ENCODE results near the gene LAMTOR3.

Gene LAMTOR3

GRCh38 chr4:99846891-99847290 is 47.3 kb downstream of the LAMTOR3 start:
- DNase-seq (ENCODE audit: low read depth, low spot score), result no peak
- Histone ChIP-seq H3K36me3 (ENCODE audit: insufficient read depth, low read length) (no peaks in the 10 kb centered on the region), H3K27ac (no peak overlapping the region), H3K9ac (ENCODE audit: insufficient read length) (no peak overlapping the region), H3K4me3 (no peak overlapping the region), H3K9me3 (ENCODE audit: low read depth, low read length) (no peaks in the 10 kb centered on the region)
- TF ChIP-seq EZH2 (IDR thresholded peaks at IDR 0.05) (no peak), POLR2AphosphoS5 (IDR thresholded peaks at IDR 0.05; ENCODE audit: borderline replicate concordance, low read depth, low read length) (no peak), FOXP2 (optimal IDR thresholded peaks at IDR 0.05; ENCODE audit: control extremely low read depth, extremely low read length, insufficient read depth) (no peak)

GRCh38 chr4:99845708-99846469 is 48.3 kb downstream of the LAMTOR3 start:
- H3K9me3 ChIP-seq (ENCODE audit: low read depth, low read length), result no peaks in the 10 kb centered on the region
- TF ChIP-seq POLR2AphosphoS5 (IDR thresholded peaks at IDR 0.05; ENCODE audit: borderline replicate concordance, low read depth, low read length) (no peak), EZH2 (IDR thresholded peaks at IDR 0.05) (no peak), FOXP2 (optimal IDR thresholded peaks at IDR 0.05; ENCODE audit: control extremely low read depth, extremely low read length, insufficient read depth) (no peak)
- H3K4me3 ChIP-seq, result no peak overlapping the region
- no peak overlapping the region for H3K9ac ChIP-seq (ENCODE audit: insufficient read length)
- no peak for DNase-seq (ENCODE audit: low read depth, low spot score)
- H3K27ac ChIP-seq, result no peak overlapping the region
- H3K36me3 ChIP-seq (ENCODE audit: insufficient read depth, low read length), result no peaks in the 10 kb centered on the region

DNA sequence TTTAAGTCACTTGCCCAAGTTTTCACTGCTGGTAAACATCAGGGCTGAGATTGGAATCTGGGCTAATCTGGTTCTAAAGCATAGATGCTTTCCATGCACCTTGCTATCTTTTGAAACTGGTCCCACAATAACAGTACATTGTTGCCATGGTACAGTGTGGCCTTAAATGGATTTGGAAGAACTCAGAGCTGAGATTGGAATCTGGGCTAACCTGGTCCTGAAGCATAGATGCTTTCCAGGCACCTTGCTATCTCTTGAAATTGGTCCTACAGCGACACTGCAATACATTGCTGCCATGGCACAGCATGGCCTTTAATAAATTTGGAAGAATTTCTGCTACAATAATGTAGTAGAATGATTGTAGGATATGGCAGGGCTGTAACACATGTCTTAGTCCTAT is 49.0 kb downstream of the LAMTOR3 start:
- no peak for TF ChIP-seq EZH2 (IDR thresholded peaks at IDR 0.05)
- no peak for TF ChIP-seq FOXP2 (optimal IDR thresholded peaks at IDR 0.05; ENCODE audit: control extremely low read depth, extremely low read length, insufficient read depth)
- H3K4me3 ChIP-seq, result no peak overlapping the region
- no peak for DNase-seq (ENCODE audit: low read depth, low spot score)
- no peaks in the 10 kb centered on the region for H3K36me3 ChIP-seq (ENCODE audit: insufficient read depth, low read length)
- no peak overlapping the region for H3K27ac ChIP-seq
- H3K9ac ChIP-seq (ENCODE audit: insufficient read length), result no peak overlapping the region
- no peaks in the 10 kb centered on the region for H3K9me3 ChIP-seq (ENCODE audit: low read depth, low read length)

DNA sequence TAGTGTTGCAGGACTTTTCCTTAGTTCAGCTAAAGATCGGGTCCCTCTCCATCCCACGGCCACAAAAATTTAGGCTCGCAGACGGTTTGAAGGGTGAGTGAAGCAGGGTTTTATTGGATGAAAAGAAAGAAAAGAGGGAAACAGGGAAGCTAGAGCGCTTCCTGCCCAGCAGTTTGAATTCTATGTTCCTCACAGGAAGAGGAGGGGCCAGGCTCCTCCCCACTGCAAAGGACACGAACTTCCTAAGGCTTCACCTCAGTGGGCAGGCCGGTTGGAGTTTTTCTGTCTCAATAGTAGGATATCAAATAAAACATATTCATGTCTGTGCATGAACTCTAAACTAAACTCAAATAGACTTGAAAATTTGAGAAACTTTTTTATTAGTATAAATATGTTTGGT is 50.2 kb downstream of the LAMTOR3 start:
- DNase-seq (ENCODE audit: low read depth, low spot score), result no peak
- Histone ChIP-seq H3K27ac (no peak overlapping the region), H3K9me3 (ENCODE audit: low read depth, low read length) (no peaks in the 10 kb centered on the region), H3K9ac (ENCODE audit: insufficient read length) (no peak overlapping the region), H3K36me3 (ENCODE audit: insufficient read depth, low read length) (no peaks in the 10 kb centered on the region), H3K4me3 (no peak overlapping the region)
- no peak for TF ChIP-seq FOXP2 (optimal IDR thresholded peaks at IDR 0.05; ENCODE audit: control extremely low read depth, extremely low read length, insufficient read depth)
- TF ChIP-seq EZH2 (IDR thresholded peaks at IDR 0.05), result no peak
- no peak for TF ChIP-seq POLR2AphosphoS5 (IDR thresholded peaks at IDR 0.05; ENCODE audit: borderline replicate concordance, low read depth, low read length)

DNA sequence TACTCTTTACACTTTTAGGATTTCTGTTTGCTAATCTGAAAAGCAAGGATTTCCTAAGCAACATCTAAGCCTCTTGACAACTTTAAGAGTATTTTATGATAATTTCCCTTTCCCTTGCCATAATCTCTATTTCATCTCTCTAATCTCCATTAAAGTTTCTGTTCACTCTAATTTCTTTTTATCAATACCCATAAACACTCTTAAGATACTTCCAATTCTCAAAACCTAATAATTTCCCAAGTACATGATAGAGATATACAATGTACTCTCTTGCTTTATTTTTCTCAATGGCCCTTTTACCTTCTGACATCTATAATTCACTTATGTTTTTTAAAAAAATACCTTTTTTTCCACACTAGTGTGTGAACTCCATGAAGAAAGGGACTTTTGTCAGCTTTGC is 50.8 kb downstream of the LAMTOR3 start:
- TF ChIP-seq FOXP2 (optimal IDR thresholded peaks at IDR 0.05; ENCODE audit: control extremely low read depth, extremely low read length, insufficient read depth), result no peak
- no peak for TF ChIP-seq POLR2AphosphoS5 (IDR thresholded peaks at IDR 0.05; ENCODE audit: borderline replicate concordance, low read depth, low read length)
- no peak for TF ChIP-seq EZH2 (IDR thresholded peaks at IDR 0.05)

GRCh38 chr4:99841129-99841528 is 53.1 kb downstream of the LAMTOR3 start:
- Histone ChIP-seq H3K27ac (no peak overlapping the region), H3K4me3 (no peak overlapping the region), H3K9ac (ENCODE audit: insufficient read length) (no peak overlapping the region), H3K36me3 (ENCODE audit: insufficient read depth, low read length) (no peaks in the 10 kb centered on the region), H3K9me3 (ENCODE audit: low read depth, low read length) (no peaks in the 10 kb centered on the region)
- TF ChIP-seq EZH2 (IDR thresholded peaks at IDR 0.05) (no peak), POLR2AphosphoS5 (IDR thresholded peaks at IDR 0.05; ENCODE audit: borderline replicate concordance, low read depth, low read length) (no peak), FOXP2 (optimal IDR thresholded peaks at IDR 0.05; ENCODE audit: control extremely low read depth, extremely low read length, insufficient read depth) (no peak)
- DNase-seq (ENCODE audit: low read depth, low spot score), result no peak

More for the DNA sequence above, 50.8 kb downstream of the LAMTOR3 start:
- no peaks in the 10 kb centered on the region for H3K9me3 ChIP-seq (ENCODE audit: low read depth, low read length)
- H3K9ac ChIP-seq (ENCODE audit: insufficient read length), result no peak overlapping the region
- no peak overlapping the region for H3K4me3 ChIP-seq
- DNase-seq (ENCODE audit: low read depth, low spot score), result no peak
- H3K36me3 ChIP-seq (ENCODE audit: insufficient read depth, low read length), result no peaks in the 10 kb centered on the region
- no peak overlapping the region for H3K27ac ChIP-seq

GRCh38 chr4:99838927-99839326 is 55.3 kb downstream of the LAMTOR3 start:
- no peaks in the 10 kb centered on the region for H3K9me3 ChIP-seq (ENCODE audit: low read depth, low read length)
- no peak overlapping the region for H3K27ac ChIP-seq
- no peaks in the 10 kb centered on the region for H3K36me3 ChIP-seq (ENCODE audit: insufficient read depth, low read length)
- H3K4me3 ChIP-seq, result no peak overlapping the region
- H3K9ac ChIP-seq (ENCODE audit: insufficient read length), result no peak overlapping the region
- TF ChIP-seq FOXP2 (optimal IDR thresholded peaks at IDR 0.05; ENCODE audit: control extremely low read depth, extremely low read length, insufficient read depth) (no peak), POLR2AphosphoS5 (IDR thresholded peaks at IDR 0.05; ENCODE audit: borderline replicate concordance, low read depth, low read length) (no peak), EZH2 (IDR thresholded peaks at IDR 0.05) (no peak)
- DNase-seq (ENCODE audit: low read depth, low spot score), result no peak

DNA sequence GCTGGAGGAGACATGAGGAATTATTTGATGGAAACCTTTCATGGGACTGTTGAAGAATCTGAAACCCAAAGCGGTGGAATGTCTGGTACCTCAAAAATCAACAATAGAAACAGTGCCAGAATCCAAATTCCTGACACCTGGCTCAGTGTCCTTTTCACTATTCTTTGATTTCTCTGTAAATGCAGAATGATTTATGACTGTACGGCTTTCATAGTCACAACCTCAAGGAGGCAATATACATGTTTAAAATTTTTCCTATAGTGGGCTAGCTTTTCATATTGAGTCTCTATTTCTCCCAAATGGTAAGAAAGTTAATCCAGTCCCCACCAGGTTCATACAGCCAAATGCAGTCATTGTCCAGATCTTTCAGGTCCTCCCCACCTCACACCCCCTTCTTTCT is 58.3 kb downstream of the LAMTOR3 start:
- no peak for DNase-seq (ENCODE audit: low read depth, low spot score)
- no peak overlapping the region for H3K9ac ChIP-seq (ENCODE audit: insufficient read length)
- TF ChIP-seq POLR2AphosphoS5 (IDR thresholded peaks at IDR 0.05; ENCODE audit: borderline replicate concordance, low read depth, low read length), result no peak
- no peak for TF ChIP-seq FOXP2 (optimal IDR thresholded peaks at IDR 0.05; ENCODE audit: control extremely low read depth, extremely low read length, insufficient read depth)
- no peak for TF ChIP-seq EZH2 (IDR thresholded peaks at IDR 0.05)
- no peak overlapping the region for H3K27ac ChIP-seq
- H3K9me3 ChIP-seq (ENCODE audit: low read depth, low read length), result no peaks in the 10 kb centered on the region
- H3K36me3 ChIP-seq (ENCODE audit: insufficient read depth, low read length), result no peaks in the 10 kb centered on the region
- no peak overlapping the region for H3K4me3 ChIP-seq

DNA sequence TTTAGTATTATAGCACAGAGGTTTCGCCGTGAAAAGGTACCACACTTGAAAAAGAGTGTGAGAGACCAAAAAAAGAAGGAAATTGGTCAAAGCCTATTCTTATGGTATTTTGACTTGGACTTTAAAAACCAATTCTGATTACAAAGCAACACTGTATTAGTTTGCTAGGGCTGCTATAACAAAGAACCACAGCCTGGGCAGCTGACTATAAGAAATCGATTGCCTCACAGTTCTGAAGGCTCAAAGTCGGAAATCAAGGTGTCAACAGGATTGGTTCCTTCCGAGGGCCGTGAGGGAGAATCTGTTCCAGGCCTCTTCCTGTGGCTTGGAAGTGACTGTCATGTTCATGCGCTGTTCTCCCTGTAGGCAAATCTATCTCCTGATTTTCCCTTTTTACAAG is 59.7 kb downstream of the LAMTOR3 start:
- H3K9ac ChIP-seq (ENCODE audit: insufficient read length), result no peak overlapping the region
- TF ChIP-seq EZH2 (IDR thresholded peaks at IDR 0.05) (no peak), POLR2AphosphoS5 (IDR thresholded peaks at IDR 0.05; ENCODE audit: borderline replicate concordance, low read depth, low read length) (no peak), FOXP2 (optimal IDR thresholded peaks at IDR 0.05; ENCODE audit: control extremely low read depth, extremely low read length, insufficient read depth) (no peak)
- no peak overlapping the region for H3K27ac ChIP-seq
- H3K9me3 ChIP-seq (ENCODE audit: low read depth, low read length), result no peaks in the 10 kb centered on the region
- H3K36me3 ChIP-seq (ENCODE audit: insufficient read depth, low read length), result no peaks in the 10 kb centered on the region
- H3K4me3 ChIP-seq, result no peak overlapping the region
- DNase-seq (ENCODE audit: low read depth, low spot score), result no peak

All from SK-N-MC (cell line).